Gastroesophageal sphincter (tissue), 4 donors: ENCODE results near the gene RELT. TPM values are rescaled to one million over a fixed set of nuclear protein-coding genes. Genes with fewer than 3 reads are reported as not detected.

ENCODE experiments used
- ATAC-seq: fragments of 150-250 bp; one replicate; pipeline ENCODE4 v1.9.1; 2016; ENCODE audit warnings: mild to moderate bottlenecking, moderate library complexity
- H3K27ac ChIP-seq, 4 donors: fragments of 200-600 bp; sonication (generic) in 3 of 4; 1 replicate in 3 of 4; 2 replicates in 1 of 4; pipeline ENCODE4 v1.5.1; 2016 to 2019
- H3K27me3 ChIP-seq: fragments of 200-600 bp; sonication (generic); one replicate; pipeline ENCODE4 v1.5.1; 2019
- H3K36me3 ChIP-seq, 2 donors: fragments of 200-600 bp; sonication (generic); one replicate each; pipeline ENCODE4 v1.5.1; 2019; ENCODE audit warnings: control low read depth in 1 of 2
- H3K4me1 ChIP-seq, 3 donors: fragments of 200-600 bp; sonication (generic); 1 replicate in 2 of 3; 2 replicates in 1 of 3; pipeline ENCODE4 v1.5.1; 2016 to 2019; ENCODE audit warnings: control low read depth in 2 of 3
- H3K4me3 ChIP-seq, 2 donors: fragments of 200-600 bp; sonication (generic); one replicate each; pipeline ENCODE4 v1.5.1; 2019; ENCODE audit warnings: mild to moderate bottlenecking in 1 of 2, moderate library complexity in 1 of 2
- H3K9me3 ChIP-seq, 3 donors: fragments of 200-600 bp; sonication (generic); one replicate each; pipeline ENCODE4 v1.5.1; 2017 to 2019; ENCODE audit warnings: control low read depth in 2 of 3
- CTCF ChIP-seq, 4 experiments: fragments of 200-600 bp in 2 of 4; fragments of 450-650 bp in 2 of 4; sonication (generic) in 1 of 4; IDR thresholded peaks; one replicate each; pipeline ENCODE4 v1.5.1; 2017 to 2019; ENCODE audit warnings: antibody characterized with exemption in 4 of 4, mild to moderate bottlenecking in 2 of 4, moderate library complexity in 2 of 4
- EP300 ChIP-seq: sonication (generic); formaldehyde crosslinking; IDR thresholded peaks from one replicate; pipeline ENCODE4 v1.6.1; 2017; ENCODE audit warnings: antibody characterized with exemption, mild to moderate bottlenecking
- POLR2A ChIP-seq, 2 donors: fragments of 450-650 bp; IDR thresholded peaks; one replicate each; pipeline ENCODE4 v1.6.1; 2017; ENCODE audit warnings: antibody characterized with exemption in 2 of 2, mild to moderate bottlenecking in 2 of 2, moderate library complexity in 1 of 2
- POLR2AphosphoS5 ChIP-seq: sonication (generic); formaldehyde crosslinking; IDR thresholded peaks from one replicate; pipeline ENCODE4 v1.6.1; 2017; ENCODE audit warnings: antibody characterized with exemption
- WGBS, 2 donors: methylation state at CpG; one replicate each; pipeline ENCODE4 v1.1.5; 2018; ENCODE audit warnings: low coverage in 1 of 2; 5-methylcytosine and 5-hydroxymethylcytosine counted together
- total RNA-seq, 4 donors: library from RNA; depleted of rRNA; stranded (reverse); fragments of >200 nt; gene quantifications; one replicate each; pipeline ENCODE4 v1.1.0, GENCODE V29; 2016

The RELT gene
- total RNA-seq, 4 donors from 2014 or later: 2.3 to 5.7 (median 3.5) TPM

GRCh38 chr11:73399159-73399590 lies 23.0 kb downstream of the RELT start:
- no peak overlapping the region for H3K4me3 ChIP-seq
- H3K27me3 ChIP-seq: no peaks in the 10 kb centered on the region
- H3K27ac ChIP-seq: peak overlapping the region in 1 of 4 donors; percentile 35
- H3K36me3 ChIP-seq: no peaks in the 10 kb centered on the region
- TF ChIP-seq POLR2A (IDR thresholded peaks at IDR 0.05) (no peak), POLR2AphosphoS5 (no peak), CTCF (IDR thresholded peaks at IDR 0.05) (no peak), EP300 (no peak)
- peaks cover 0 to 20% (median 0%) of the 10 kb centered on the region in 3 donors for H3K4me1 ChIP-seq
- H3K9me3 ChIP-seq: no peaks in the 10 kb centered on the region
- no peak for ATAC-seq
- 92% methylated on average over 2 of the region's 6 CpGs; no CpG with 5 or more reads in 1 of the 2 donors for WGBS, 2 donors

GRCh38 chr11:73399636-73400035 lies 23.4 kb downstream of the RELT start:
- Histone ChIP-seq H3K4me1 (peaks cover 0 to 25% (median 0%) of the 10 kb centered on the region in 3 donors), H3K9me3 (no peaks in the 10 kb centered on the region), H3K27ac (peak overlapping the region in 1 of 4 donors; percentile 35), H3K4me3 (no peak overlapping the region), H3K36me3 (peaks cover 0 to 2% of the 10 kb centered on the region in 2 donors), H3K27me3 (no peaks in the 10 kb centered on the region)
- 79 to 80% methylated on average over 1 to 2 of the region's 4 CpGs for WGBS, 2 donors
- no peak for ATAC-seq
- TF ChIP-seq EP300 (no peak), POLR2A (IDR thresholded peaks at IDR 0.05) (no peak), CTCF (IDR thresholded peaks at IDR 0.05) (no peak), POLR2AphosphoS5 (no peak)

DNA sequence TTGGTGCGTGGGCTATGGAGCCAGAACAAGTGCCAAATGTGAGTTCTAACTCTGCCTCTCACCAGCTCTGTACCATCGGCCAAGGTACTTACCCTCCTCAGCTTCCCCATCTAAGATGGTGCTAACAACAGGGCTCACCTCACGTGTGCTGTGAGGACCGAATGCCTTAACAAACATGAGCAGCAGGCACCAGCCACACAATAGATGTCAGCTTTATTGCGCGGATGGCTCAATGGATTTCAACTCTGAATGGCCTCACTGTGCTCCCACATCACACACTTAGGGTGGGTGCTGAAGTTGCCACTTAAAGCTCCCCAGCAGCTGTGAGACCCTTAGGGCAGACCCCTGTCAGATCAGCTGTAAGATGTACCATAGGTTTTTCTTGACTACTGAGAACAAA lies 24.1 kb downstream of the RELT start:
- Histone ChIP-seq H3K27me3 (no peaks in the 10 kb centered on the region), H3K4me3 (no peak overlapping the region), H3K9me3 (no peaks in the 10 kb centered on the region), H3K36me3 (peaks cover 0 to 9% of the 10 kb centered on the region in 2 donors), H3K4me1 (peaks cover 0 to 25% (median 0%) of the 10 kb centered on the region in 3 donors), H3K27ac (no peak overlapping the region)
- WGBS, 2 donors: 85 to 100% methylated on average over 2 to 4 of the region's 6 CpGs
- ATAC-seq: no peak
- TF ChIP-seq EP300 (no peak), POLR2A (IDR thresholded peaks at IDR 0.05) (no peak), POLR2AphosphoS5 (no peak), CTCF (IDR thresholded peaks at IDR 0.05) (no peak)

GRCh38 chr11:73401217-73401923 lies 25.2 kb downstream of the RELT start:
- Histone ChIP-seq H3K36me3 (peaks cover 0 to 19% of the 10 kb centered on the region in 2 donors), H3K4me3 (no peak overlapping the region)
- no peak for TF ChIP-seq EP300
- TF ChIP-seq POLR2A (IDR thresholded peaks at IDR 0.05): no peak
- no peak for TF ChIP-seq POLR2AphosphoS5
- no peak for TF ChIP-seq CTCF (IDR thresholded peaks at IDR 0.05)

More at GRCh38 chr11:73401217-73401923, 25.2 kb downstream of the RELT start:
- Histone ChIP-seq H3K27ac (no peak overlapping the region), H3K27me3 (no peaks in the 10 kb centered on the region), H3K9me3 (no peaks in the 10 kb centered on the region), H3K4me1 (peaks cover 0 to 25% (median 0%) of the 10 kb centered on the region in 3 donors)
- ATAC-seq: no peak
- no CpG with 5 or more reads among the region's 3 CpGs for WGBS, 2 donors
